NB4 (cell line): ENCODE measurements around the gene KISS1R.

Source experiments
- POLR2A ChIP-seq: IDR thresholded peaks from 2 replicates; pipeline ENCODE4 v1.6.1; 2011; ENCODE audit warnings: mild to moderate bottlenecking; ENCODE audit not compliant: insufficient read length; ENCODE audit errors: extremely low read depth
- TF ChIP-seq, protein P1 (sequence below): IDR thresholded peaks from one replicate; pipeline ENCODE4 v1.5.1; 2012; ENCODE audit warnings: low read depth, low read length
- TF ChIP-seq, protein P2 (sequence below): IDR thresholded peaks from 2 replicates; pipeline ENCODE4 v1.6.1; 2011; ENCODE audit warnings: low read depth, low read length

DNA sequence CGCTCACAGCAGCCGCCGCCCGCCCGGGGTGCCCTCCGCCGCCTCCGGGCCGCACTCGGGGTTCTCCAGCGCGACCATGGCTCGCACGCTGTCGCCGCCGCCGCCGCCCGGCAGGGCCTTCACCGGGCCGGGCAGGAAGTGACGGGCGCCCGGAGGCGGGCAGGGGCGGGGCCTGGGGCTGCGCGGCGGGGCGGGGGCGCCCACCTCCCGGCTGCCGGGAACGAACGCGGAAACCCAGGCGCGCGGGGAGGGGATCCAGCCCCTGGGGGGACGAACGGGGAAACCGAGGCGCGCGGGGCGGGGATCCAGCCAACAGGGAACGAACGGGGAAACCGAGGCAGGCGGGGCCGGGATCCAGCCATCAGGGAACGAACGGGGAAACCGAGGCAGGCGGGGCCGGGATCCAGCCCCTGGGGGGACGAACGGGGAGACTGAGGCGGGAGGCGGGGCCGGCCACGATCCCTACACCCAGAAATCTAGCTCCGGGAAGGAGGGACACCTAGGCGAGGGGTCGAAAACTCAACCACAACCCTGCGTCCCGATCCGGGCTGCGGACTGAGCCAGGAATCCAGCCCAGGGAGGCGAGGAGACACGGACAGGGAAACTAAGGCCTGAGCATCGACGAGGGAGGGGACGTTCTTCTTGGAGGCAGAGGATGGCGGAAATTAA lies 3.9 kb upstream of the KISS1R start, which contains the start of gene R3HDM4:
- TF ChIP-seq, protein P1, sequence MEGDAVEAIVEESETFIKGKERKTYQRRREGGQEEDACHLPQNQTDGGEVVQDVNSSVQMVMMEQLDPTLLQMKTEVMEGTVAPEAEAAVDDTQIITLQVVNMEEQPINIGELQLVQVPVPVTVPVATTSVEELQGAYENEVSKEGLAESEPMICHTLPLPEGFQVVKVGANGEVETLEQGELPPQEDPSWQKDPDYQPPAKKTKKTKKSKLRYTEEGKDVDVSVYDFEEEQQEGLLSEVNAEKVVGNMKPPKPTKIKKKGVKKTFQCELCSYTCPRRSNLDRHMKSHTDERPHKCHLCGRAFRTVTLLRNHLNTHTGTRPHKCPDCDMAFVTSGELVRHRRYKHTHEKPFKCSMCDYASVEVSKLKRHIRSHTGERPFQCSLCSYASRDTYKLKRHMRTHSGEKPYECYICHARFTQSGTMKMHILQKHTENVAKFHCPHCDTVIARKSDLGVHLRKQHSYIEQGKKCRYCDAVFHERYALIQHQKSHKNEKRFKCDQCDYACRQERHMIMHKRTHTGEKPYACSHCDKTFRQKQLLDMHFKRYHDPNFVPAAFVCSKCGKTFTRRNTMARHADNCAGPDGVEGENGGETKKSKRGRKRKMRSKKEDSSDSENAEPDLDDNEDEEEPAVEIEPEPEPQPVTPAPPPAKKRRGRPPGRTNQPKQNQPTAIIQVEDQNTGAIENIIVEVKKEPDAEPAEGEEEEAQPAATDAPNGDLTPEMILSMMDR = no peak
- TF ChIP-seq, protein P2, sequence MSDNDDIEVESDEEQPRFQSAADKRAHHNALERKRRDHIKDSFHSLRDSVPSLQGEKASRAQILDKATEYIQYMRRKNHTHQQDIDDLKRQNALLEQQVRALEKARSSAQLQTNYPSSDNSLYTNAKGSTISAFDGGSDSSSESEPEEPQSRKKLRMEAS = no peak
- TF ChIP-seq POLR2A = peak; percentile 46
